ENCODE data around the gene TENM3.

TENM3 gene

DNA sequence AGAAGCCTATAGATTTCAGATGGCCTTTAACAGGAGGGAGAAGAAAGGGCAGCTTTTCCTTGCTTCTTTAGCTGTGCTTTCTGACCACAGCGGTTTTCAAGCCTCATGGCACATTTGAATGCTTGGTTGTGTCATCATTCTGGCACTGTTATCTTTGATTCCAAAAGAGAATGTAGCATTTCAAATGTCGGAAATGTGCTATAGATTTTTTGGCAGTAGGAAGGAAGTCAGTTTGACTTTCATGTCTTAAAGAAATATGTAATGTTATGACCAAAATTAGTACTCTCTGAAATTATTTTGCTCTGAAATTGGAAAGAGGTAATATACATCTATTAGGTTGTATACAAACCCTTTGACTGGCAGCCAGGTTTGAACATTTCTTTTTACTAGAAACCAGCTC lies 171.9 kb downstream of the TENM3 start:
- DNase-seq: no peak

DNA sequence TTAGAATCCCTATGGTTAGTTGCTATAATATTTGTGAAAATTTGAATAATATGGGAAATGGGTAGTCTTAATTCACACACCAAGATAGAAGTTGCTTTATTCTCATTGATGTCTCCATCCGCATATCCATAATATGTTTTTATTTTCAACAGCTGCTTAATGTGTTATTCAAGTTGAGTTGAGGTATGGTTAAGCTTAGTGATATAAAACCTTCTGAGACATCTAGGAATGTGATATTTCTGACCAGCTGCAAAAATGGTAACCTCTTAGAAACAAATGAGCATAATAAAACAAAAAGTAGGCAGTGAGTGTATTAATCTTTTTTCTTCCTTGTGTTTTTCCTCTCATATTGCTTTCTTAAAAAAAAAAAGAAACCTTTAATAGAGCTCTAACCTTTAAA lies 172.9 kb downstream of the TENM3 start:
- no peak for DNase-seq

DNA sequence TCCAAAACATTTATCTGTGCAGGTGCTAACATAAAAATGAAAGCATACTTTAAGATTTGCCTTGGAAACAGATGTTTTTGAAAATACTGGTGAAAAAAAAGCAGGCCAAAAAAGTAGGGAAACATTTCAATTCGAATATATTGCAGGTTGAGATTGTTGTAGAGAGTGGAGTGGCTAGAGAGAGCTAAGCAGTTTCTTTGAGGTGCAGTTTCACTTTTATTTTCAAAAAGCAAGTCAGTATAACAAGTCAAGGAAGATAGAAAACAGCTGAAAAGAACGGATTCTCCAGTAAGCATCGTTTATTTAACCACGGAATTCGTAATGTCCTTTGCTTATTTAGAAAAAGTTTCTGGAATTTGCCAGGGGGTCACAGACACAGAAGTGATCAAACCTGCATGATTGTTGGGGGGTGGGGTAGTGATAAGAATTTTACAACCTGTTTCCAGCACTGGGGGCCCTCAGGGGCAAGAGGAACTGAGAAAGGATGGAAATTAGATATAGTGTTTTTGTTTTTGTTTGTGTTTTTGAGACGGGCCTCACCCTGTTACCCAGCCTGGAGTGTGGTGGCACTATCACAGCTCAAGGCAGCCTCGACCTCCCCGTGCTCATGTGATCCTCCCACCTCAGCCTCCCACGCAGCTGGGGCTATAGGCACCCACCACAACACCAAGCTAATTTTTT lies 175.0 kb downstream of the TENM3 start:
- DNase-seq: no peak

DNA sequence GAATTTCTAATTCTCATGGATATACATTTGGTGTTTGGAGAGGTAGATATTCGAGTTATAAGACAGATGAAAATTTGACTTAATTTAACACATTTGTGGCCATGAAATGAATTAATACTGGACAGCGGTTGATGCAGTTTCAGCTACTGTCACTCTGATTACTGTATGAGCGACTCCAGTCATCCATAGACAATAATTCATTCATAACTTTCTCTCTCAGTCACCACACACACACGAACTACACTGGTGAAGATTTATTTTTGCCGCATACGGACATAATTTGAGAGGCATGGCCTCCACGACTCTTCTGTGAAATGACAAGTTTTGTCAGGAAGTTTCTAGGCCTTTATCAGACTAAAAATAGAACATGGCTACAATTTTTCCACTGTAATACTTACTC lies 177.0 kb downstream of the TENM3 start:
- no peak for DNase-seq

DNA sequence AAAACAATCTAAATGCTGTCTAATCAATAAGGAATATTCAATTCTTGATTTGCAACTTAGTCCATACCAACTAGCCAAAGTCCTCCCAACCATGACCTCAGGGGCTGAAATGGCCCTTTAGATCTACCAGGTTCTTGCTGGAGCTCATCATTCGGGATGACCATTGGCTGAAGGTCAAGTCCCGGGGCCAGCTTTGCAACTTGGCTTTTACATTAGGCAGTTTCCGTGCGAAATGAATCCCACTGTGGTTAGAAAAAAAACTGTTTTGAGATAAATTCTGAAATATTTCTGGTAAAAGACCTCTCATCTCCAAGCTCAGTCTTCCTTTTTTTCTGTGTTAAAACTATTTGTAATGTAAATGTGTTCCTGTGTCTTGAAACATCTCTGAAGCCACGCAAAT lies 178.6 kb downstream of the TENM3 start:
- no peak for DNase-seq

DNA sequence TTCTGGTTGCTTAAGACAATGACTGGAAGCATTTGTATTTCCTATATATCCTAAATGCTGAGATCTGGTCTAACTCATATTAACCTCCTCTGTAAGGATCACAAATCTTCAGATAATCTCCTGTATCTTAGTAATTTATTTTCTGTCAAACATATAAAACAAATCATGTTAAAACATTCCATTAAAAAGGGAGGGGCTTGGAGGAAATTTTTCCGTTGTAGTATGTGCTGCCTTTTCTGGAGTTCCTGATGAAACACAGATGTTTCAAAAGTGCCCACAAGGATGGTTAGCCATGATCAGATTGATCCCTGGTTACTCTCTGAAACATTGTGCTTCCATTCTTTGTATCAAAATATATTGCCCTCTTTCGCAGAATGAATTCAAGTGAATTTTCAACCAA lies 182.1 kb downstream of the TENM3 start:
- no peak for DNase-seq

DNA sequence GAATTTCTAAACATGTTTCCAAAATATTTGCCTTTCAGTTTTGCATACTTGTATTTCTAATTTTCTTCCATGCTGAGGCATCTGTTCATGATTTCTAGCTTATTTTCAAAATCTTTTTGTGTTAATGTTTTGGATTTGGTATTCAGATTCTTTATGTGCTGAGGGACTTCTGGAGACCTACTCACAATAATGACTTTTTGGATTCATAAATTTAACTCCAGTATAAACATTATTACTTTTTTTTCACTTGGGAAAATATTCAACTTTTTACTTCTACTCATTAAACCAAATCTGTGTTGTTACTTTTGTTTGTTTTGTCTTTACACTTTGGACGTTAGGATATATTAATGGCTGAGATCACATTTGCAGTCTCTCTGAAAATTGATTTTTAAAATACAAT lies 183.7 kb downstream of the TENM3 start:
- no peak for DNase-seq

DNA sequence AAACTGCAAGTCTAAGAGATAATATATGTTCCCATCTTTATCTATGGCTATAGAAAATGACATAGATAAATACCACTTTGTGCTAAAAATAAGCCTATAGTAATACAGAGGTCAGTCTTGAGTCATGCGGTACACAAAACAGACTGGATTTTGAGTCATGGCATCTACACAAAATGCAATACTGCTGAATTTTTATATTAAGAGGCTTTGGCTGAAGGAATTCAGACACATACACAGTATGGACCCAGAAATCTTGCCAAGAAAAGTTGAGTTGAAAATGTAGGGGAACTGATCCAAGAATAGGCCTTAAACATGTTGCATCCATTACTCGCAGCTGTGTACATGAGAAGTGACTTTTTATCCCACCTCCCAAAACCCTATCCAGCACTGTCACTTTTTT lies 184.4 kb downstream of the TENM3 start:
- no peak for DNase-seq

DNA sequence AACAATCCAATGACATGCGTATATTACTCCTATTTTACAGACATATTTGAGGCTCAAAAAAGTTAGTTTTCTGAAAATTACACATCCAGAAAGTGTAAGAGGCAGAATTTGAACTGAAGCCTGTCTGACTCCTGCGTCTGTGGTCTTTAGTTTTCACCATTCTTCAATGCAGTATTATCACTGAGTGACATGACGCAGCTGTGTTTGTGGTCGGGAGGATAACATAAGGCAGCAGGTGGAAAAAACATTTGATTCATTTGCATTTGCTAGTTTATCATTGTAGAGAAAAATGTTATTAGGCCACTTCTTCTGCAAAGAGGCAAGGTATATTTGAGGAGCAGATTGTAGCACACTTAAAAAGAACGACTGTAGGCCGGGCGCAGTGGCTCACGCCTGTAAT lies 186.7 kb downstream of the TENM3 start:
- DNase-seq: no peak

DNA sequence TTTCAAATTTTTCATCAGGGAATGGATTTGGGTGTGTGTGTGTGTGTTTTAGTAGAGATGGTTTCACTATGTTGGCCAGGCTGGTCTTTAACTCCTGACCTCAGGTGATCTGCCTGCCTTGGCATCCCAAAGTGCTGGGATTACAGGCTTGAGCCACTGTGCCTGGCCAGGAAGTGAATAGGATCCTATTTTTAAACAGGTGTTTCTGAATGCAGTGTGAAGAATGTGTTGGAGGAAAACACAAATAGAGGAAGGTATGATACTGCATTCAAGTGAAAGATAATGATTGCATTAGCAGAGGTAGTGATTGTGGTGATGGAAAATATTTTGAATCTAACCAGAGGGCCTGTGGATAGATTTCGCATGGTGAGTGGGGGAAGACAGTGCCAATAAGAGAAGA lies 189.6 kb downstream of the TENM3 start:
- no peak for DNase-seq

DNA sequence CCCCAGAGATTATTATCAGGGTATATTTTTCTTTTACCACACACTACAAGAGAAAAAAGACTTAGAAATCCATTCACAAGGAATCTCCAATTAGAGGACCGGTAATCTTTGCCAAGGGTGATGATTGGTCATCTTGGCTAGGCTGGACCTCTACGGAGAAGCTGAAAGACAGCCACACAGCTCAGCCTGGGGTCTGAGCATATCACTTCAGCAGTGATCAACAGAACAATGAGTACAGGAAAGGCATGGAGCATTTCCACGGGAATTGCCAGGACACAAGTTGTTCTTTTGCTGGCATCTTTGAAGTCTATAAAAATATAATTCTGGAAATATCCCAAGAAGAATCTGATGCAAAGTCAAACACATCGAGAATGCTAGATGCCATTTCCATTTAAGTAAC lies 191.5 kb downstream of the TENM3 start:
- no peak for DNase-seq

DNA sequence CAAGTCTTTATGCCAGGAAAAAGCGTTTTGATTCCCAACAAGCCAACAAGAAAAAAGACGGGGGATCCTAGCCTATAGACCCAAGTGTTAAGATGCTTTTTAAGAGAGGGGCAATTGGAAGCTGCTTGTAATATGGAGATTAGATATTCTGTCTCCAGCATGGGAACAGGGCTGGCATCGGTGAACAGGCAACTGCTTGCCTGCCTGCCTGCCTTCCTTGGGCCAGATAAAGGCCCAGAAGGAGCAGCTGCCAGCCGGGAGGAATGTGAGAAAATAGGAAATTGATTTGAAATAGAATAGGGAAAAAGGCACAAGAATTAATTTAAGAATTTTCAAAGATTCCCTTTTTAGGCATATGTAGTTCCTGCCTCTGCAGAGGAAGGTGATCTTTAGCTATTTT lies 192.2 kb downstream of the TENM3 start:
- DNase-seq: no peak

DNA sequence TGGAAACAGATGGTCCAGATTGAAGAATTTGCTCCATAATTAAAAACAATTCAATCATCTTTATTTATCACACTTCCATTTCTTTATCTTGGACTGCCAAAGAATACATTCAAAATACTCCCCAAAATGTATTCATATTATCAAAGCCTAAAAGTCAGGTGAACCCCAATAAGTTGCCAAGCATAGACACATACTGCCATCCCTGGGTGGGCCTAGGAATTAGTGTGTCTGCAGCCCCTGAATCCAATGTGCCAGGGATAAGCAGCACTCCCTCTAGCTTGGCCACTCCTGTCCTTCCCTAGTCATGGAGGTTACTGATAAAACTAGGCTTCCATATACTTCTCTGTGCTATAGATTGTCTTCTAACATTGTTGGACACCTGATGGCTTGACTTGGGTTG lies 199.9 kb downstream of the TENM3 start:
- DNase-seq: no peak

DNA sequence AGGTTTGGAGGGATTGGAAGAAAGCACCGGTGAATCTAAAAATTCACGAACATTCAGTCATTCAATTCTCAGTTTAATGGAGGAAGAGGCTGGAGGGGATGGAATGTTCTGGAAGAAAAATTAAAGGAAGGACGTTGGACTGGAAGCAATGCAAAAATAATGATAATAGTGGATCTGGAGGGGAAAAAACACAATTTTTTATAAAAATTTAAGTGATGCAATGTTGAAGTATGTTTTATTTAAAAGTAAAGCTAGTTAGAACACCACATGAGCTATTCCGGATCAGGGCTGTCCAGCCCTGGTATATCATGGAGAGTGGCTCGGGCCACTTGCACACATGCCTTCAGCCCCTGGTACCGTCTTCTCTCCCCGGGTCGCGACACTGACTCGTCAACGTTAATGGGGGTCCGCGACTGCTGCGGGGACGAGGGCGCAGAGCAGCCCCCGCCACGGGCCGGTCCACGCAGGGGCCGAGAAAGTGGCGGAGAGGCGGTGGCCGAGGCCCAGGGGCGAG lies 204.6 kb downstream of the TENM3 start:
- DNase-seq: no peak

DNA sequence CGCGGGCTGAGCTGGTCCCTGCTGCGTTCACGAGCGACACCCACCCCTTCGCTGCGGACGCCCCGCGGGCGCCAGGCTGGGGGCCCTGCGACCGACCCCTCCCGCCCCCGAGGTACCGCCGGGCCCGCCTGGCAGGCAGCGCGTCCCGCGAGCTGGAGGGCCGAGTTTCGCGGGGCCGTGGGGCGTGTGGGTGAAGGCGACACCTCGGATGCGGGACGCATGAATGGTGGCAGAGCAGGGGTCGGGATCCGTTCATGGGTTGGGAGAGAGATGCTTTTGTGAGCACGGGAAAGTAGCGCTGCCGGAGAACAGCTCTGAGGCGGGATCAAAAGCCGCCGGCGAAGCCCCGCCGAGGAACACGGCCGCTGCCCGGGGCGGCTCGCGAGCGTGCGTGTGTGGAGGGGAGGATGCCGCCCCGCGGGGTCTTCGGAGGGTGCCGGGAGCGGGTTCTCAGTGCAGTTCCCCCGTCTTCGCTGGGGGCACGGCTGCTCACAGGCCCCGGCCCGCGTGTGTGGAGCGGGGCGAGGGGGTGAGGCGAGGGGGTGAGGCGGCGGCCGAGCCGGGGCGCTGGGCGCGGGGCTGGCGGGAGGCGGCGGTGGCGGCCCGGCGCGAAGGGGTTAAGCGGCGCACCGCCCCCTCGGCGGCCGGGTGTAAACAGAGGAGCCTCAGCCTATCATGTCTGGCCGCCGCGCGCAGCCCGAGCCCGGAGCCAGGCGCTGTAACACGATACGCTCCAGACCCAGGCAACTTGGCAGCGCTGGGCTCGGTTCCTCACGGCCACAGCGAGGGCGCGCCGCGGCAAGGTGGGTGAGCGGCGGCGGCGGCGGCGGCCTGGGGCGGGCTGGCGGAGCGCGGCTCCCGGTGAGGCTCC lies 205.3 kb downstream of the TENM3 start:
- peak; percentile 49 to 56 for DNase-seq

DNA sequence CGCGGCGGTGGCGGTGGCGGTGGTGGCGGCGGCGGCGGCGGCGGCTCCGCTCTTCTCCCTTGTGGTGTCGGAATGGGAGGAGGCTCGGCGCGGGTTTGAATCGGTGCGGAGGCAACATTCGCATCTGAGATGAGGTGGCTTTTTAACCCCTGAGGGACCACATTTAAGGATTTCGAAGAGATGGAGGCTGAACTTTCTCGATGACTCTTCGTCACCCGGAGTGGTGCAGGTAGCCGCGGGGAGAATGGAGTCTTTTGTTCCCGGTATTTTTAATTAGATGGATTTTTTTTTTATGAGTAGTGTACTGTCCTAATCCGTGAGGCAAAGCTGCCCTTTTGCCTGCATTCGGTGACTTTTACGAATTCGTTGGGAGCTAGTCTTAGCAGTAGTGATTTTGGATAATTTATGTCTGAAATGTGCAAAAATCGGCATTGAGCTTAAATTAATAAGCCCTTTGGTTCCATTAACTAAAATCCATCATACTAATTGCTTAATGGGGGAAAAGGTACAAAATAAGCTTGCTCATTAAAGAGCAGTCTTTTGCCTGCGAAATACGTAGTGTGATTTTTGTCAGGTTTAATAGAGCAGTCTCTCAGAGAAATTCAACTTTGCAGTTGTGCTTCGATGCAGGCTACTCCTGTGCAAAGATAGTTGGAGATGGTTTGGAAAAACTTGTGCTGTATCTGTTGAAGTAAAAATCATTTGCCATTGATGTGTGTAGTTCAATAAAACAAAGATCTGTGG lies 206.2 kb downstream of the TENM3 start:
- no peak for DNase-seq

DNA sequence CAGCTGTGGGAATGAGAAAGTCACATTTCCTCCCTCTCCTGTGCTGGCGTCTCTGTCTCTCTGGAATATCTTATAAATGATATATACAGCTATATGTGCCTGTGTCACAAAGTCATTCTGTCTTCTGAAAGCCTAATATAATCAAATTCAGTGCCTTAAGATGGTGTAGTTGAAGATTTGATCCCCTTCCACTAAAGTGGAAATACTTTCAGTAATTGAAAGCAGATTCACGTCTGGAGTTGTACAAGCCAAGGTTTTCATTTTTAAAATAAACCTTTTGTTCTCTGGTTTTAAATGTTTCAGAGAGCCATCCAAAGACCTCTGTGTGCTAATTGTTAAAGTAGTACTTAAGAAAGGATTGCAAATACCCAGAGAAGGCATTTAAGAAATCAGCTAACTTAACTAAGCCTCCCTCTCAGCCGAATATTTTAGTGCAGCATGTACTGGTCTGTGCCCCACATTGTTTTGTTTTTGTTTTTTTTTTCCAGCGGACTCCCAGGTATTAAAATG lies 206.8 kb downstream of the TENM3 start:
- DNase-seq: no peak

DNA sequence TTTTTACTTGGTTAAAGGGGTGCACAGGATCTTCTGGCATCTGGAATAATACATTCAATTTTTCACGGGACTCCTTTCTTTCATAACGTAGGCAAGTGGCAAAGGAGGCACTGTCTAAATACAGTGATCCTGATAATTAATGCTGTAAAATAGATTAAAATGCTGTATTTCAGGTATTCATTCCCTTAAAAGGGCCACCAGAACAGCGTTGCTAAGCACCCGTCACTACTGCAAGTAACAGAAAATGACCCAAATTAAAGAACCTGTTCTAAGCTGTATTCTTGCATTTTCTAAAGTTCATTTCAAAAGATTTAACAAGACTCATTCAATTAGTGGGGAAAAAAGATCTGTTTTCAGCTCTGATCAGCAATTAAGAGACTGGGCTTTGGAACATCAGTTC lies 208.2 kb downstream of the TENM3 start:
- DNase-seq: no peak

DNA sequence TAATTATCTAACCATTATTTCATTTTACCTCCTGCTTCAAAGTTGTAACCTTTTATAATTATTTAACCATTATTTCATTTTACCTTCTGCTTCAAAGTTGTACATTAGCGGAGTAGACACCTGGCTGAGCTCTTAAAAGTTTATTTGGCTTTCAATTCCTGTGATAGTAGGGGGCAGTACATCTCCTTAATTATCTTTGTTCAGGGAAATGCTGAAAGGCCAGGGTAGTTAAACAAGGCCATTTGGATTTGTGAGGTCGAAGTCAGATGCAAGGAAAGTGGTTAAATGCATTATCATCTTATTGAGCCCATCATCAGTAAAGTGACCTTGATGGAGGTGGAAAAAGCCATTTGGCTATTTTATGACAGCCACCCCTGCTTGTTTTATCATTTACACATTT lies 210.6 kb downstream of the TENM3 start:
- no peak for DNase-seq

DNA sequence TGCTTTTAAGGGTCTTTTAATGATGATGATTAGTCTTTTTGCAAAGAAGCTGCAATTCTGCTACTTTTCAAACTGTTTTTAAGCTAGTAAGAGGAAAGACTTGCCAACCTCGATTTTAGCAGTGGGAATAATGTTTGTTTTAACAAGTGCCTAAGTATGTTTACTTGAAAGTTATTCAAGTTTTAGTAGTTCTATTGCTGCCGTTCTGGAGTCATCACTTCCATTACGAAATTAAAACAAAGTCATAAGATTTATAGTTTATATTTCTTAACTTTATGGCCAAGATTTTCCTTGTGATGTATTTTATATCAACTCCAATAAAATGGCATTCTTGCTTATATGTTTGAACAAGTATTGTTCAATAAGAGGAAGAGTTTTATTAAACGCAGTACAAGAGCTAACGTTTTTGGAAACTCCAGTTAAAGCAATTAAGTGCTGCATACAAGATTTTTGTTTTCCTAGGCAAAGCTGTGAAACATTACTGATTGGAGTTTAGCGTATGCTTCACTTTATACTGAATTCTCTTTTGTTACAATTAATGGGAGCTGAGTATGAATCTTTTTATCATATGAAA lies 211.3 kb downstream of the TENM3 start:
- DNase-seq: no peak

DNA sequence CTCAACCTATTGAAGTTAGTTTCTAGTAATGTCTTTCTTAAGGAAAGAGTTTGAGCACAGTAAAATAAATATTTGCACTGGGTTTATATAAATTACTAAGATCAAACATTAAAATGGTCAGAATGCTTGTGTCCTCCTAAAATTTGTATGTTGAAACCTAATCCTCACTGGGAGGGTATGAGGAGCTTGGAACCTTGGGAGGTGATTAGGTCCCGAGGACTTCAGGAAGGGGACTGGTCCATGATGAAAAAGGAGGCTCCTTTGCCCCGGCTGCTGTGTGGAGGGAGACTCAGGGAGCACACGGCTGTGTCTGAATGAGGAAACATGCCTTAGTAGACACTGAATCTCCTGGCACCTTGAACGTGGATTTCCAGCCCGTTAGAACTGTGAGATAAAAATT lies 221.9 kb downstream of the TENM3 start:
- no peak for DNase-seq

DNA sequence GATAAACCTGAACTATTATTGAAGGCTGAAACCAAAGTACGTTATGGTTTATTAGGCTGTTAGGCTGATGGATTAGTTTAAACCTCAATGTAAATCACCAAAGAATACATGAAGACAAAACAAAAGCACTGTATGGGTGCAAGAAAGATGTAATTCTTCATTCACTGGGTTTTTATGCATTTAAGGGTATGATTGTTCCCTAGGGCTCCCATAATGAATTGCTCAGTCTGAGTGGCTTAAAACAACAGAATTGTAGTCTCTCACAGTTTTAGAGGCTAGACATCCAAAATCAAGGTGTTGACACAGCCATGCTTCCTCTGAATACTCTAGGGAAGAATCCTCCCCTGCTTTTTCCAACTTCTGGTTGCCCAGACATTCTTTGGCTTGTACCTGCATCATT lies 222.8 kb downstream of the TENM3 start:
- no peak for DNase-seq

DNA sequence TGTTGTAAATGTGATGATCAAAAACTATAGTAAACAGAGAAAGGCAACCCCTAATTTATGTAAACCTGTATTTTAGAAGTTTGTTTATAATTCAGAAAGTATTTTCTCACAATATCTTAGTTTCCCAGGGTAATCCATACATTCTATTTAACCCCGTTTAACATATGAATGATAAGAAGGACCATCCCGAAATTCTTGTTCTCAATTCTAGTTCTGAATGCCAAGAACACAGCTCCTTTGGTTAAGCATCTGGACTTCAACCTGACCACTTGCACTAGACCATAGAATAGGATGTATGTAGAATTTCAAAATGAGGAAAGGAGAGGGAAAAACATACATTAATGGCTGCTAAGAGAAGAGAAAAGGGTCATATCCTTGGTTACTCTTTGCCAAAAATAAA lies 227.0 kb downstream of the TENM3 start:
- DNase-seq: no peak

Data from activated T-cell treated with anti-CD3 and anti-CD28 coated beads, Interleukin-2, amount 50 U/mL, for 48 hours (primary cell).